GM18502 (cell line): ENCODE data around the gene BANF2.
"Not testable (repeated sequence)": the region's sequence is repeated elsewhere in the genome, so short reads cannot be mapped to it uniquely, and the experiment has no call there.

Experiments used
- ATAC-seq: cut with Tn5 transposase; IDR thresholded peaks from one replicate; pipeline ENCODE4 v1.9.1; 2021; ENCODE audit warnings: mild to moderate bottlenecking; ENCODE audit not compliant: unreplicated experiment, poor library complexity

BANF2 gene

GRCh38 chr20:17682103-17682888 is 17.5 kb upstream of the BANF2 start, which contains the start of gene RRBP1:
Gene RRBP1, minus strand, starts transcription at chr20:17682242. Its CDS starts 21,735 bp downstream, at chr20:17660507.
- peak; percentile 88 for ATAC-seq

GRCh38 chr20:17682889-17683198 is 16.9 kb upstream of the BANF2 start:
- ATAC-seq, result no peak

GRCh38 chr20:17683218-17684076 is 16.3 kb upstream of the BANF2 start:
- no peak for ATAC-seq

GRCh38 chr20:17684077-17684888 is 15.5 kb upstream of the BANF2 start:
- no peak for ATAC-seq

GRCh38 chr20:17685168-17685567 is 14.6 kb upstream of the BANF2 start:
- no peak for ATAC-seq

- no peak for ATAC-seq
These were observed 12.0 kb upstream of the BANF2 start for GRCh38 chr20:17687800-17688199.

GRCh38 chr20:17688965-17689364 is 10.8 kb upstream of the BANF2 start:
- ATAC-seq, result no peak

- no peak for ATAC-seq
These were observed 9.6 kb upstream of the BANF2 start for GRCh38 chr20:17690144-17690543.

- ATAC-seq, result no peak
These were observed 8.0 kb upstream of the BANF2 start for GRCh38 chr20:17691758-17692157.

GRCh38 chr20:17693444-17694001 is 6.2 kb upstream of the BANF2 start:
- no peak for ATAC-seq

- ATAC-seq, result no peak
These were observed 5.0 kb upstream of the BANF2 start for GRCh38 chr20:17694767-17695166.

GRCh38 chr20:17696287-17696686 is 3.5 kb upstream of the BANF2 start:
- ATAC-seq, result no peak

GRCh38 chr20:17697171-17697570 is 2.6 kb upstream of the BANF2 start:
- ATAC-seq, result no peak

GRCh38 chr20:17698384-17698783 is 1.4 kb upstream of the BANF2 start:
- no peak for ATAC-seq

GRCh38 chr20:17700637-17701036 is 871 bp downstream of the BANF2 start:
- no peak for ATAC-seq

GRCh38 chr20:17701826-17702225 is 2.1 kb downstream of the BANF2 start:
- ATAC-seq, result no peak

- ATAC-seq, result no peak
These were observed 5.0 kb downstream of the BANF2 start for GRCh38 chr20:17704589-17705317.

GRCh38 chr20:17705916-17706315 is 6.2 kb downstream of the BANF2 start:
- no peak for ATAC-seq

GRCh38 chr20:17706632-17707031 is 6.9 kb downstream of the BANF2 start:
- ATAC-seq, result no peak

- not testable (repeated sequence) for ATAC-seq
These were observed 8.2 kb downstream of the BANF2 start for GRCh38 chr20:17707951-17708350.
